Activated naive CD8-positive, alpha-beta T cell treated with anti-CD3 and anti-CD28 coated beads, Interleukin-2, amount 50 U/mL, for 24 hours (primary cell): ENCODE data around the gene CACNG3.

Experiments
- ATAC-seq: fragments of 150-1000 bp; cut with Tn5 transposase; one replicate; pipeline ENCODE4 v1.10.0; 2021
- DNase-seq: peaks from one replicate; pipeline ENCODE4 v3.0.0; 2021
- H3K27ac Mint-ChIP-seq: one replicate; pipeline ENCODE4 v1.8.0; 2021; ENCODE audit warnings: mild to moderate bottlenecking, mixed read lengths
- H3K27me3 Mint-ChIP-seq: one replicate; pipeline ENCODE4 v1.8.0; 2021; ENCODE audit warnings: mixed read lengths
- H3K36me3 Mint-ChIP-seq: one replicate; pipeline ENCODE4 v1.8.0; 2021; ENCODE audit warnings: low read depth, mixed read lengths
- H3K4me1 Mint-ChIP-seq: one replicate; pipeline ENCODE4 v1.8.0; 2021; ENCODE audit warnings: mixed read lengths
- H3K4me3 Mint-ChIP-seq: one replicate; pipeline ENCODE4 v1.8.0; 2021; ENCODE audit warnings: mild to moderate bottlenecking, moderate library complexity, mixed read lengths
- H3K9me3 Mint-ChIP-seq: one replicate; pipeline ENCODE4 v1.8.0; 2021; ENCODE audit warnings: mixed read lengths

The CACNG3 gene

DNA sequence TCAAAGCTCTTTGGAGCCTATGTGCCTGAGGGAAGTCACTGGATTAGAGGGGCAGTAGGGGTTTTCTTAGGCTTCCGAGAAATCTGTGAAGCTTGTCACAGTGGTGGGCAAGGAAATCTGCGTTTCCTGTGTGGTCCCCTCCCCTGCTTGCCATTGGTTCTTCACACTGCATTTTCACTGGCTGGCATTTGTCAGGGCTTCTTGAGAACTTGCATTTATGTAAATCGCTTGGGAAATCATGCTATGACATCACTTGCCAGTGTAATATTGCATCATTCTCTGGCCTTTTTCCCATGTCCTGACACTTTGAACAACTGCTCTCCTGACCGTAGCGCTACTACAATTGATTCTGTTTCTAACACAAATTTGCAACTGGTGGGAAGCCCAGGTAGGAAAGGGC lies 1.8 kb downstream of the CACNG3 start:
- ATAC-seq, result no peak

DNA sequence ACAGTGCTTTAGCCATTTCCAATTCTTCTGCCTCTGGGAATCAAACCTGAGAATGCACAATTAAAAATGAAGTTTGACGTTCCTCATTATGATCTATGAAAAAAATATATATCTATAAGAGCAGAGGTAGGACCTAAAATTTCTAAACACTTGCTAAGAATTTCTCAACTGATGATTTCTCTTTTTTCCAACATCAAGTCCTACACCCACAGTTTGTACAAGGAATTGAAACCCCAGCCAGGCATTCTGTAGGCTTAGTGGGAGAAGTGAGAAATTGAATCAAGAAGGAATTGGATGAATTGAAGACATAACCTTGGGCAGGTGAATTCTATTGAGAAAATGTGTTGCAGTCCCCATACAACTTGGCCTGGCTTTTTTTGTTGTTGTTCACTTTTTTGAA lies 2.7 kb downstream of the CACNG3 start:
- Mint-ChIP-seq H3K27ac (no peak overlapping the region), H3K9me3 (no peaks in the 10 kb centered on the region), H3K4me3 (no peak overlapping the region), H3K4me1 (no peaks in the 10 kb centered on the region), H3K27me3 (peaks cover 56% of the 10 kb centered on the region), H3K36me3 (no peaks in the 10 kb centered on the region)
- no peak for ATAC-seq
- no peak for DNase-seq

More for the DNA sequence above, 1.8 kb downstream of the CACNG3 start:
- H3K36me3 Mint-ChIP-seq, result no peaks in the 10 kb centered on the region
- no peak for DNase-seq
- H3K4me1 Mint-ChIP-seq, result no peaks in the 10 kb centered on the region
- no peak overlapping the region for H3K4me3 Mint-ChIP-seq
- peaks cover 60% of the 10 kb centered on the region for H3K27me3 Mint-ChIP-seq
- no peak overlapping the region for H3K27ac Mint-ChIP-seq
- H3K9me3 Mint-ChIP-seq, result no peaks in the 10 kb centered on the region

DNA sequence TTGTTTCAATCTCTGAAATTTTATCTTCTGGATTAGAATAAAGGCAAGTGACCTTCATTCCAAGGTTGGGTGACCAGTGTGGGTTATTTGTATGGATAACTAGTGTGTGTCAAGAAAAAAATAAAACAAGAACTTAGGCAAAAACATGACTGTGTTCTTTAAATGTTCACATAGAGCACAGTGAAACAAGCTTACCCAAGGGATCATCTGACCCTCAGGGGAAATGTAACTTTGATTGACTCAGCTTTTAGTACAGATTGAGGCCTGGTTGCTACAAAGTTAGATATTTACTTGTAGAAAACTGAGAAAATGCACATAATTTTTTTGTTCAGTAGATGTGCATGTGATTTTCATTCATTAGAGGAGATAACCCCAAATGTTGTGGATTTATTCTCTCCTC lies 6.7 kb downstream of the CACNG3 start:
- H3K4me3 Mint-ChIP-seq, result no peak overlapping the region
- H3K4me1 Mint-ChIP-seq, result no peaks in the 10 kb centered on the region
- peaks cover 7% of the 10 kb centered on the region for H3K9me3 Mint-ChIP-seq
- no peaks in the 10 kb centered on the region for H3K36me3 Mint-ChIP-seq
- ATAC-seq (no peak), DNase-seq (no peak)
- H3K27me3 Mint-ChIP-seq, result peaks cover 26% of the 10 kb centered on the region
- no peak overlapping the region for H3K27ac Mint-ChIP-seq

DNA sequence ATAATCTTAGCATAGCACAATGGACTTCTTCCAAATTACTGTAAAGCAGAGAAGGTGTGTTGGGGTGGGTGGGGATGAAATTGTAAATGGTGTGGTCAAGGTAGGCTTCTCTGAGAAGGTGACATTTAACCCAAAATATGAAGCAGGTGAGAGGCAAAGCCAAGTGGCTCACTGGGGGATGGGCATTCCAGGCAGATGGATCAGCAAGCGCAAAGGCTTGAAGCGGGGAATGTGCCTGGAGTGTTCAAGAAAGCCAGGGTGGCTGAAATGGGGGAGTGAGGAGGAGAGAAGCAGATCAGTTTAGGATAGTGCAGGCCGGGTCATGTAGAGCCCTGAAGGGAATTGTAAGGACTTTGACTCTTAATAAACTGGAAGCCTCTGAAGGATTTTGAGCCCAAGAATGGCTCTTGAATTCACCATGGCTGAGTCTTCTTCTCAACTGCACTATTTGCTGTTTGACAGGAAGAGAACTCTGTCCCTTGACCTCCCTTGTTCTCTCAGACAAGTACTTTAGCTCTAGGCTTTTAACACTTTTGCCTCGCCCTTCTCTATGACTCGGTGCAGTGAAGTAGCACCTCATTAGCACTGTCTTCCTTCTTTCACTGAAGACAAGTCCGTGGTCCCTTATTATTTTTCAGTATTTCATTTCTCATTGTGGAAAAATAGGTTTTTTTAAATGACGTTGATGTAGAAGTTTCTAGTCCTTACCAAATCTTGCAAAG lies 14.7 kb downstream of the CACNG3 start:
- H3K36me3 Mint-ChIP-seq, result no peaks in the 10 kb centered on the region
- DNase-seq, result no peak
- no peak overlapping the region for H3K27ac Mint-ChIP-seq
- no peak overlapping the region for H3K4me3 Mint-ChIP-seq
- peaks cover 6% of the 10 kb centered on the region for H3K9me3 Mint-ChIP-seq
- H3K4me1 Mint-ChIP-seq, result no peaks in the 10 kb centered on the region
- peaks cover 21% of the 10 kb centered on the region for H3K27me3 Mint-ChIP-seq
- ATAC-seq, result no peak

DNA sequence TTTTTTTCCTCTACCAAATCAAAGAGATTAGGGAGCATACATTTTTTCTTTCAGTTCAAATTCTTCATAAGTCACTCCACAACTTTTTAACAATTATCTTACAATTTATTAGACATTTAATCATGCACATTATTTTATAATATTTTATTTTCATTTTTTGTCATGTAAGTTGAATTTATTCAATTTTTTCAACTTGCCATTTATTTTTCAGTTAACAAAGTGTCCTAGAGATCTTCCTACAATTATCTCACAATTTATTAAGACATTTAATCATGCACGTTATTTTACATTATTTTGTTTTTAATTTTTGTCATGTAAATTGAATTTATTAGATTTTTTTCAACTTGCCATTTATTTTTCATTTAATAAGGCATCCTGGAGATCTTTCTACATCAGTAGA lies 16.2 kb downstream of the CACNG3 start:
- H3K36me3 Mint-ChIP-seq, result no peaks in the 10 kb centered on the region
- DNase-seq (no peak), ATAC-seq (no peak)
- peaks cover 17% of the 10 kb centered on the region for H3K27me3 Mint-ChIP-seq
- H3K4me3 Mint-ChIP-seq, result no peak overlapping the region
- H3K9me3 Mint-ChIP-seq, result no peaks in the 10 kb centered on the region
- H3K27ac Mint-ChIP-seq, result no peak overlapping the region
- no peaks in the 10 kb centered on the region for H3K4me1 Mint-ChIP-seq

DNA sequence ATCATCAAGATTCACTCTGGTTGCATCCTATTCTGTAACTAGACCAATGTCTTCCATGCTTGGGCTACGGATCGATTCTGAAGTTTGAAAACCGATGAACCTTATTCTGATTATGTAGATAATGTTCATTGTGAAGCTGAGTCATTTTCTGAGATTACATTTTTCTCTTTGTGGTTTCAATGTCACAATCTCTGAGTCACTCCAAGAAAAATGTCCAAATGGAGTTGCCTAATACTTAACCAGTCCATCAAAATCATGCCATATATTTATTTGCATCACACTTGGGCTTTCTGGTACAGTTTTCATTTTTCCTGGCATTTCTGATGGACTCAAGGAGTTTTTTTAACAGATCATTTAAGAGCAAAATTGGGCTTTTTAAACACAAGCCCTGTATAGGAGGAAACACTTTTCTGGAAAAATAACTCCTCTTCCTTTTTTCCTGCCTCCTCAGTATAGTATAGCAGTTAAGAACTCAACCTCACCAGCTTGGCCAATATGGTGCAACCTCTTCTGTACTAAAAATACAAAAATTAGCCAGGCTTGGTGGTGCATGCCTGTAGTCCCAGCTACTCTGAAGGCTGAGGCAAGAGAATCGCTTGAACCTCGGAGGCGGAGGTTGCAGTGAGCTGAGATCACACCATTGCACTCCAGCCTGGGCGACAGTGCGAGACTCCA lies 17.5 kb downstream of the CACNG3 start:
- no peak for ATAC-seq
- Mint-ChIP-seq H3K36me3 (no peaks in the 10 kb centered on the region), H3K4me1 (no peaks in the 10 kb centered on the region), H3K9me3 (no peaks in the 10 kb centered on the region), H3K27me3 (peaks cover 16% of the 10 kb centered on the region), H3K4me3 (no peak overlapping the region), H3K27ac (no peak overlapping the region)
- no peak for DNase-seq

DNA sequence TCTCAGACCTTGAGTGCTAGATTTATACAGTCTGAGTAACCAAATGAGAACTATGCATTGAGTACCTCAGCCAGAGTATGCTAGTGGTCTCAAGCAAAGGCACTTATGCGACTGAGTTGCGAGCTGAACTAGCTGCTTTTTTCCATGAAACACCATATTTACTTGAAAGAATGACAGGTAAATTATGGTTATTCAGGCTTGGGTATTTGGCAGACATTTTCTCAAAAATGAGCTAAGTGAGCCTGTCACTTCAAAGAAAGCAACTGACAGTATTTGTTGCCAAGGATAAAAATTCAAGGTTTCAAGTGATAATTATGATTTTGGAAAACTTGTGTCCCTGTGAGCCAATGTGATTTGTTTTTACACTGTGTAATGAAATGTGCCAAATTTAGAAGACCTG lies 19.3 kb downstream of the CACNG3 start:
- DNase-seq (no peak), ATAC-seq (no peak)
- no peak overlapping the region for H3K4me3 Mint-ChIP-seq
- H3K27ac Mint-ChIP-seq, result no peak overlapping the region
- no peaks in the 10 kb centered on the region for H3K36me3 Mint-ChIP-seq
- no peaks in the 10 kb centered on the region for H3K4me1 Mint-ChIP-seq
- no peaks in the 10 kb centered on the region for H3K9me3 Mint-ChIP-seq
- H3K27me3 Mint-ChIP-seq, result peaks cover 13% of the 10 kb centered on the region

DNA sequence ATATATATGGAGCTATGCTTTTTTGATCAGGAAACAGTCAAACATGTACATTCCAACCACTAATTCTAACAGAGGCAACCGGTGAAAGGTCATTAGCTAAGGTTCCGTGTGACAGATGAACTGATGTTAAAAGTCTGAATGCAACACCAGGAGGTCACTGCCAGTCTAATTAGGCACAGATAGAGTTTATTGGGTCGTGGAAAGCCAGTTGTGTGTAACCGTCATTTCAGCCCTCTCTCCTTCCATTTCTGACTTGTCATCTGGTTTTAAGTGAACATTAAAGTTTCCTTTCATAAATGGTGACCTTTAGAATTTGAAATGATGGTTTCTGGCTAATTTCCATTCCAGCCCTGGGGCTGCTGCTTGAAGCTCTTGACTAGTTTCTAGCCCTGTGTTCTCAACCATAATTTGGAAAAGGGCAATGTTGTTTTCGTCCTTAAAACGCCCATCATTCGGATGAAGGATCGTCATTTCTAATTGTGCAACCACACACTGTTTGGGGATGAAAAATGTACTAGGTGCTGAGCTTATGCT lies 23.9 kb downstream of the CACNG3 start:
- Mint-ChIP-seq H3K4me3 (no peak overlapping the region), H3K27ac (no peak overlapping the region), H3K9me3 (no peaks in the 10 kb centered on the region), H3K4me1 (no peaks in the 10 kb centered on the region), H3K27me3 (peaks cover 3% of the 10 kb centered on the region), H3K36me3 (no peaks in the 10 kb centered on the region)
- DNase-seq (no peak), ATAC-seq (no peak)

DNA sequence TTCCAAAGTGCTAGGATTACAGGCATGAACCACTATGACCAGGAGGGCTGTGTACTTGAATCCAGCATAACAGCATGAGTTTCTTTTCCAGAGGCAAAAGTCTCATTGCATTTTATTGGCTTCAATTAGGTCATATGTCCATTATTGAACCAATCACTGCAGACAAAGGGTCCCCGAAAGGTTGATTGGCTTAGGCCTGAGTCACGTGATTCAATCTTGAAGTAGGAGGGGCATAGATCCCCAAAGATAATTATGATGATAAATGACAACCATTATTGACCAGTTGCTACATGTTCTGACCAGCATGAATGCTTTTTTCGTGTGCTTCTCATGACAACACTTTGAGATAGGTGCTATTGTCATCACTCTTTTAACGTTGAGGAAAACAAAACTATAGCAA lies 25.3 kb downstream of the CACNG3 start:
- Mint-ChIP-seq H3K27me3 (peaks cover 3% of the 10 kb centered on the region), H3K36me3 (no peaks in the 10 kb centered on the region), H3K9me3 (no peaks in the 10 kb centered on the region), H3K27ac (no peak overlapping the region), H3K4me3 (no peak overlapping the region), H3K4me1 (no peaks in the 10 kb centered on the region)
- ATAC-seq (no peak), DNase-seq (no peak)

DNA sequence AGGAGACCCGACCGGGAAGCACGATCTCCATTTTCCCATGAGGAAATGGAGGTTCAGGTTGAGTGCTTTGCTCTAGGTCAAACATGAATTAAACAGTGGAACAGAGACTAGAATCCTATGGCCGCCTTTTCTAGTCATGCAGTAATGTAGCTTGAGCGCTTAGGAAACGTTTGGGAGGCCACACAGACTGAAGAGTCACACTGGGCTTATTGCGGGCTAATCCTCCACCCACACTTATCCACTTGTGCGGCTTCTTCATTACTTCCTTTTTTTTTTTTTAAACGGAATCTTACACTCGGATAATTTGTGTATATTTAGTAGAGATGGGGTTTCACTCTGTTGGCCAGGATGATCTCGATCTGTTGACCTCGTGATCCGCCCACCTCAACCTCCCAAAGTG lies 26.0 kb downstream of the CACNG3 start:
- no peak for DNase-seq
- ATAC-seq, result no peak

DNA sequence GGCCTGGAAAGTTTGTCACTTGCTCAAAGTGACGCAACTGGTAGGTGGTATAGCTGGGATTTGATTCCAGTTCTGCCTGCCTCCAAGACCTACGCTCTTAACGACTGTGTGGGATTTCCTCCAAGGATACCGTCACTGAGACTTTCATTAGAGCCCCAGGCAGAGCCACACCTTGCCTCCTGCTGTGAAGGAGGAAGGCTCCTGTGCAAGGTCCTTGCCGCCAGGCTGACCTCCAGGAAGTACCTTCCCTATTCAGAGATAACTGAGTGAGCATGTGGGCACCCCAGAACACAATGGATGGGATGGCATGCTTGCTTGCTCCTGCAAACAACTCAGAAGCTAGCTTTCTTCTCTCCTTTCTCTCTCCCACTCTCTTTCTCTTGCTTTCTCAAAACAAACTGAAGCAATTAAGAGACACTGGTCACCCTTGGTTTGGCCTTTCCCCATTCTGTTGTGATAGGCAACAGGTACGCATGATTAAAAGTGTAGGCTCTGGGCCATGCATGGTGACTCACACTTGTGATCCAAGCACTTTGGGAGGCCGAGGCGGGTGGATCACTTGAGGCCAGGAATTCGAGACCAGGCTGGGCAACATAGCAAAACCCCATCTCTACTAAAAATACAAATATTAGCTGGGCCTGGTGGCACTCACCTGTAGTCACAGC lies 30.7 kb downstream of the CACNG3 start:
- no peaks in the 10 kb centered on the region for H3K9me3 Mint-ChIP-seq
- H3K27me3 Mint-ChIP-seq, result peaks cover 10% of the 10 kb centered on the region
- no peak for ATAC-seq

More for the DNA sequence above, 26.0 kb downstream of the CACNG3 start:
- Mint-ChIP-seq H3K9me3 (no peaks in the 10 kb centered on the region), H3K27me3 (no peaks in the 10 kb centered on the region), H3K36me3 (no peaks in the 10 kb centered on the region), H3K4me3 (no peak overlapping the region), H3K27ac (no peak overlapping the region), H3K4me1 (no peaks in the 10 kb centered on the region)

DNA sequence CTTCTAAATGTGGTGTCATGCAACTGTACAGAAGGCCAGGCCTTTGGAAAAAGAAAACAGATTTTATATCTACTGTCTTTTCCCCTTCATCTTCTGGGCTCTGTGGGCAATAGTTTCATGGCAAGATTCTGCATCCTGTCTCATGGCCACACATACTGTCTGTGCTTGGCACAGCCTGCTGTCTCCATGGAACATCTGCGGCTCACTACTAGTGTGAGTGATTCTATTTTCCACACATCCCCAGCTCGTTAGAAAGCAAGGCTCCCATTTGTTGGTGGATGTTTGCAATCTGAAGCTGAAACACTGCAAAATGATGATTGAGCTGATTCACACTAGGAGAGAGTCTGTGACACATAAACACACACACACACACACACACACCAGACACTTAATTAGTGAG lies 32.4 kb downstream of the CACNG3 start:
- no peaks in the 10 kb centered on the region for H3K4me1 Mint-ChIP-seq
- no peak overlapping the region for H3K4me3 Mint-ChIP-seq
- peaks cover 16% of the 10 kb centered on the region for H3K27me3 Mint-ChIP-seq
- no peak for DNase-seq
- no peak overlapping the region for H3K27ac Mint-ChIP-seq
- no peaks in the 10 kb centered on the region for H3K9me3 Mint-ChIP-seq
- ATAC-seq, result no peak
- no peaks in the 10 kb centered on the region for H3K36me3 Mint-ChIP-seq

More for the DNA sequence above, 30.7 kb downstream of the CACNG3 start:
- no peak for DNase-seq
- Mint-ChIP-seq H3K27ac (no peak overlapping the region), H3K4me1 (no peaks in the 10 kb centered on the region), H3K4me3 (no peak overlapping the region), H3K36me3 (no peaks in the 10 kb centered on the region)

DNA sequence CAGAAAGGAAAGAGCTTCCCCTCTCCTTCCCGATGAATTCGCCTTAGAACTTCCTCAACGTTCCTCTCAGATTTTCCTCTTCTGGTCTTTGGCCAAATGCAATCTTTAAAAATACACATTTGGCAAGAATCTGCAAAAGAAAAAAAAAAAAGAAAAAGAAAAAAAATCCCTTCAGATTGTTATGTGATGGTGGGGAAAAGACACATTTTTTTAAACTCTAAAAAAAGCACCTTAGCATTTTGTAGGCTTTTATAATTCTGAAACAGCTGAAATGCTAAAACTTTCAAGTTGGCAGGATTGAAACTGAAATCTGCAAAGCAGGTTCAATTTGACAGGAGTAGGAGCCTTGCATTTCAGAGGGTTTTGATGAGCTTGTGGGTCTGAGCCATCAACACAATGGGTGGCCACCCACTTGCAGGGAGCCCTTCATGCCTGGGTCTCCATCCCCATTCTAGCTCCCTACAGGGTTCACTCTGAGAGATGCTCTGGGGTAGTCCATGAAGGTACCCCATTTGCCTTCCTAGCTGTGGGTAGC lies 33.1 kb downstream of the CACNG3 start:
- Mint-ChIP-seq H3K4me3 (no peak overlapping the region), H3K36me3 (no peaks in the 10 kb centered on the region), H3K4me1 (no peaks in the 10 kb centered on the region), H3K9me3 (no peaks in the 10 kb centered on the region), H3K27me3 (peaks cover 16% of the 10 kb centered on the region), H3K27ac (no peak overlapping the region)
- DNase-seq (no peak), ATAC-seq (no peak)

DNA sequence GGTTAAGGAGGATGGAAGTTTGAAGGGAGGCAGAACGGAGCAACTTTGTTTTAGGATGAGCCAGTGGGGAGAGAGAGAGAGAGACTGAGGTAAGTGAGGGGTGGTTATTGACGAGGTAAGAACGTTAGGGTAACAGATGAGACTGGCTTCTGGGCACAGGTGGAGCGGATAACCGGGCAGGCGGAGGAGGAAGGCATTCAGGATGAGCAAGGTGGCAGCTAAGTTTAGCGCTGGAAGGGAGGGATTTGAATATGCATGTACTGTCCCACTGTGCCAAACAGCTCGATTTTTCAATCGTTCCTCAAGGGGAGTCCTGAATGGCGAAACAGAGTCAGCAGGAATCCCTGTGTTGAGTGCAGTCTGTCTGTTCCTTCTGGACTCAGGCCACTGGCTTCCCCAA lies 35.8 kb downstream of the CACNG3 start:
- H3K4me1 Mint-ChIP-seq, result no peaks in the 10 kb centered on the region
- H3K36me3 Mint-ChIP-seq, result no peaks in the 10 kb centered on the region
- peaks cover 23% of the 10 kb centered on the region for H3K27me3 Mint-ChIP-seq
- ATAC-seq, result no peak
- no peak overlapping the region for H3K27ac Mint-ChIP-seq
- H3K9me3 Mint-ChIP-seq, result no peaks in the 10 kb centered on the region
- no peak overlapping the region for H3K4me3 Mint-ChIP-seq
- no peak for DNase-seq

DNA sequence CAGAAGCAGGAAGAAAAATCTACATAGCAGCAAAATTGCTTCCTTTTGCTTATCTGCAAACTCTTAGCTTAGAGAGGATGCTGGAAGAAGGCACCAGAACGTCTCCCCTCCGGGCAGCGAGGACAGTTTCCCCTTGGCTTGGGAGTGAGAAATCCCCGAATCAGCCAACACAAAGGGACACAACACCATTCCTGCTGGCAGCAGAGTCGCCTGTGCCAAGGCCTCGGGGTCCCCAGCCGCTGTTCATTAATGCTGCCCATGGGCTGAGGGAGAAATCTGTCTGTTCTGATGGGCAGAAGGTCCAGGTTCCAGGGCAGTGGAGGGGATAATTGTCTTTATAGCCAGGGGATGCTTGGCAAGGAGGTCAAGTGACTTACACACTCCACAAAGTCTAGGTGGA lies 38.0 kb downstream of the CACNG3 start:
- Mint-ChIP-seq H3K36me3 (no peaks in the 10 kb centered on the region), H3K9me3 (no peaks in the 10 kb centered on the region), H3K27ac (no peak overlapping the region), H3K27me3 (peaks cover 28% of the 10 kb centered on the region), H3K4me3 (no peak overlapping the region), H3K4me1 (no peaks in the 10 kb centered on the region)
- DNase-seq (no peak), ATAC-seq (no peak)
